B cell (primary cell): Measurements from ENCODE around the gene MAGI2.

Experiments
- EZH2 ChIP-seq: IDR thresholded peaks from 2 replicates; pipeline ENCODE4 v1.6.1; 2012; ENCODE audit warnings: borderline replicate concordance, low read depth, mild to moderate bottlenecking, moderate library complexity, low read length; ENCODE audit not compliant: insufficient read depth, poor library complexity, severe bottlenecking
- TF ChIP-seq, protein P1 (sequence below): fragments of 200-600 bp; IDR thresholded peaks from one replicate; pipeline ENCODE4 v1.8.0; 2022; ENCODE audit warnings: antibody characterized with exemption, mild to moderate bottlenecking

DNA sequence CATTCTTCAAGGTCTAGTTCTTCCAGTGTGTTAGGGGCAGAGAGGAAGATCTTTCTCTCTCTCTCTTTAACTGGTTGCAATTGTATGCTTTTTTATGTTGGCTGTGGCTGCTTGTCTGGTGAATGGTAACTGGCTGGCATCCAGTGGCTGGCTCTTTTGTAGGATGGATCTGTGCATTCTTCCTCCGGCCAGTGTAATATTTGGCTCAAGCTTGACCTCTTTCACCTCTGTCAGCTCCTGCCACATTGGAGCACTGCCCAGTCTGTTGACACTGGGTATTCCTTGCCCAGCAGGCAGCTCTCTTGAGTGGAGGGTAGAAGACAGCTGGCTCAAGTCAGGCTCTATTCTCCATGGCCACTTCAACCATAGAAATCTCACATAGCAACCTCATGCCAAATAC is 1126.6 kb downstream of the MAGI2 start:
- TF ChIP-seq, protein P1, sequence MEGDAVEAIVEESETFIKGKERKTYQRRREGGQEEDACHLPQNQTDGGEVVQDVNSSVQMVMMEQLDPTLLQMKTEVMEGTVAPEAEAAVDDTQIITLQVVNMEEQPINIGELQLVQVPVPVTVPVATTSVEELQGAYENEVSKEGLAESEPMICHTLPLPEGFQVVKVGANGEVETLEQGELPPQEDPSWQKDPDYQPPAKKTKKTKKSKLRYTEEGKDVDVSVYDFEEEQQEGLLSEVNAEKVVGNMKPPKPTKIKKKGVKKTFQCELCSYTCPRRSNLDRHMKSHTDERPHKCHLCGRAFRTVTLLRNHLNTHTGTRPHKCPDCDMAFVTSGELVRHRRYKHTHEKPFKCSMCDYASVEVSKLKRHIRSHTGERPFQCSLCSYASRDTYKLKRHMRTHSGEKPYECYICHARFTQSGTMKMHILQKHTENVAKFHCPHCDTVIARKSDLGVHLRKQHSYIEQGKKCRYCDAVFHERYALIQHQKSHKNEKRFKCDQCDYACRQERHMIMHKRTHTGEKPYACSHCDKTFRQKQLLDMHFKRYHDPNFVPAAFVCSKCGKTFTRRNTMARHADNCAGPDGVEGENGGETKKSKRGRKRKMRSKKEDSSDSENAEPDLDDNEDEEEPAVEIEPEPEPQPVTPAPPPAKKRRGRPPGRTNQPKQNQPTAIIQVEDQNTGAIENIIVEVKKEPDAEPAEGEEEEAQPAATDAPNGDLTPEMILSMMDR, result no peak
- TF ChIP-seq EZH2, result no peak
